Gastroesophageal sphincter (tissue), 4 donors: ENCODE data around the gene THOC6. TPM values are rescaled to one million over a fixed set of nuclear protein-coding genes. Genes with fewer than 3 reads are reported as not detected.

Experiments
- ATAC-seq: fragments of 150-250 bp; one replicate; pipeline ENCODE4 v1.9.1; 2016; ENCODE audit warnings: mild to moderate bottlenecking, moderate library complexity
- H3K27ac ChIP-seq, 4 donors: fragments of 200-600 bp; sonication (generic) in 3 of 4; 1 replicate in 3 of 4; 2 replicates in 1 of 4; pipeline ENCODE4 v1.5.1; 2016 to 2019
- H3K27me3 ChIP-seq: fragments of 200-600 bp; sonication (generic); one replicate; pipeline ENCODE4 v1.5.1; 2019
- H3K36me3 ChIP-seq, 2 donors: fragments of 200-600 bp; sonication (generic); one replicate each; pipeline ENCODE4 v1.5.1; 2019; ENCODE audit warnings: control low read depth in 1 of 2
- H3K4me1 ChIP-seq, 3 donors: fragments of 200-600 bp; sonication (generic); 1 replicate in 2 of 3; 2 replicates in 1 of 3; pipeline ENCODE4 v1.5.1; 2016 to 2019; ENCODE audit warnings: control low read depth in 2 of 3
- H3K4me3 ChIP-seq, 2 donors: fragments of 200-600 bp; sonication (generic); one replicate each; pipeline ENCODE4 v1.5.1; 2019; ENCODE audit warnings: mild to moderate bottlenecking in 1 of 2, moderate library complexity in 1 of 2
- H3K9me3 ChIP-seq, 3 donors: fragments of 200-600 bp; sonication (generic); one replicate each; pipeline ENCODE4 v1.5.1; 2017 to 2019; ENCODE audit warnings: control low read depth in 2 of 3
- CTCF ChIP-seq, 4 experiments: fragments of 200-600 bp in 2 of 4; fragments of 450-650 bp in 2 of 4; sonication (generic) in 1 of 4; IDR thresholded peaks; one replicate each; pipeline ENCODE4 v1.5.1; 2017 to 2019; ENCODE audit warnings: antibody characterized with exemption in 4 of 4, mild to moderate bottlenecking in 2 of 4, moderate library complexity in 2 of 4
- EP300 ChIP-seq: sonication (generic); formaldehyde crosslinking; IDR thresholded peaks from one replicate; pipeline ENCODE4 v1.6.1; 2017; ENCODE audit warnings: antibody characterized with exemption, mild to moderate bottlenecking
- POLR2A ChIP-seq, 2 donors: fragments of 450-650 bp; IDR thresholded peaks; one replicate each; pipeline ENCODE4 v1.6.1; 2017; ENCODE audit warnings: antibody characterized with exemption in 2 of 2, mild to moderate bottlenecking in 2 of 2, moderate library complexity in 1 of 2
- POLR2AphosphoS5 ChIP-seq: sonication (generic); formaldehyde crosslinking; IDR thresholded peaks from one replicate; pipeline ENCODE4 v1.6.1; 2017; ENCODE audit warnings: antibody characterized with exemption
- WGBS, 2 donors: methylation state at CpG; one replicate each; pipeline ENCODE4 v1.1.5; 2018; ENCODE audit warnings: low coverage in 1 of 2; 5-methylcytosine and 5-hydroxymethylcytosine counted together
- total RNA-seq, 4 donors: library from RNA; depleted of rRNA; stranded (reverse); fragments of >200 nt; gene quantifications; one replicate each; pipeline ENCODE4 v1.1.0, GENCODE V29; 2016

The THOC6 gene
- total RNA-seq, 4 donors from 2014 or later, result 17.6 to 28.2 (median 25.0) TPM

GRCh38 chr16:3042376-3042775 lies 18.5 kb downstream of the THOC6 start:
- Histone ChIP-seq H3K36me3 (no peaks in the 10 kb centered on the region), H3K4me3 (no peak overlapping the region), H3K27ac (no peak overlapping the region), H3K27me3 (peaks cover 98% of the 10 kb centered on the region), H3K4me1 (peaks cover 0 to 26% (median 18%) of the 10 kb centered on the region in 3 donors), H3K9me3 (no peaks in the 10 kb centered on the region)
- TF ChIP-seq CTCF (IDR thresholded peaks at IDR 0.05), result no peak
- TF ChIP-seq EP300, result no peak
- TF ChIP-seq POLR2AphosphoS5, result no peak
- TF ChIP-seq POLR2A (IDR thresholded peaks at IDR 0.05), result no peak
- WGBS, 2 donors, result 25 to 78% methylated on average over 1 to 2 of the region's 3 CpGs
- ATAC-seq, result no peak

- H3K36me3 ChIP-seq, result no peaks in the 10 kb centered on the region
- H3K4me1 ChIP-seq, result peaks cover 0 to 27% (median 18%) of the 10 kb centered on the region in 3 donors
- no peak overlapping the region for H3K4me3 ChIP-seq
- no peak overlapping the region for H3K27ac ChIP-seq
- H3K9me3 ChIP-seq, result no peaks in the 10 kb centered on the region
- ATAC-seq, result no peak
- TF ChIP-seq POLR2AphosphoS5 (no peak), POLR2A (IDR thresholded peaks at IDR 0.05) (no peak), CTCF (IDR thresholded peaks at IDR 0.05) (no peak), EP300 (no peak)
- 81 to 83% methylated on average over 4 to 6 of the region's 6 CpGs for WGBS, 2 donors
- H3K27me3 ChIP-seq, result peaks cover 98% of the 10 kb centered on the region
These were observed 20.9 kb downstream of the THOC6 start for GRCh38 chr16:3044708-3045107.

- TF ChIP-seq POLR2AphosphoS5 (no peak), CTCF (IDR thresholded peaks at IDR 0.05) (no peak), POLR2A (IDR thresholded peaks at IDR 0.05) (no peak), EP300 (no peak)
- peaks cover 98% of the 10 kb centered on the region for H3K27me3 ChIP-seq
- peak; percentile 42 for ATAC-seq
- WGBS, 2 donors, result 0% methylated on average over 1 to 2 of the region's 86 CpGs
- no peaks in the 10 kb centered on the region for H3K36me3 ChIP-seq
- H3K4me3 ChIP-seq, result peak within 1 kb of the TSS; percentile 1 to 51
- H3K9me3 ChIP-seq, result no peaks in the 10 kb centered on the region
- peaks cover 0 to 27% (median 18%) of the 10 kb centered on the region in 3 donors for H3K4me1 ChIP-seq
- H3K27ac ChIP-seq, result peak within 1 kb of the TSS in 1 of 4 donors; percentile 27
These were observed 22.2 kb downstream of the THOC6 start, which contains the start of gene MMP25 for GRCh38 chr16:3045758-3046640. Gene MMP25, plus strand, starts transcription at chr16:3046561. Its CDS starts 357 bp downstream, at chr16:3046918.

GRCh38 chr16:3046641-3047386 lies 23.0 kb downstream of the THOC6 start:
- H3K4me3 ChIP-seq, result peak overlapping the region in 1 of 2 donors; percentile 51
- WGBS, 2 donors, result 0% methylated on average over 1 of the region's 54 CpGs
- no peak for ATAC-seq
- no peaks in the 10 kb centered on the region for H3K9me3 ChIP-seq
- TF ChIP-seq EP300 (no peak), CTCF (IDR thresholded peaks at IDR 0.05) (no peak), POLR2AphosphoS5 (no peak), POLR2A (IDR thresholded peaks at IDR 0.05) (no peak)
- H3K27ac ChIP-seq, result no peak overlapping the region
- H3K4me1 ChIP-seq, result peaks cover 0 to 27% (median 18%) of the 10 kb centered on the region in 3 donors
- peaks cover 98% of the 10 kb centered on the region for H3K27me3 ChIP-seq
- no peaks in the 10 kb centered on the region for H3K36me3 ChIP-seq
